Mesenchymal stem cell (in vitro differentiated cells and primary cell): ENCODE measurements around the gene SCAF4.
"Not testable (repeated sequence)": the region's sequence is repeated elsewhere in the genome, so short reads cannot be mapped to it uniquely, and the experiment has no call there.

Experiments used
- DNase-seq: peaks from one replicate; pipeline ENCODE4 v3.0.0-alpha.2; 2013
- H2AFZ ChIP-seq: one replicate; pipeline ENCODE4 v1.6.1; 2013; ENCODE audit warnings: low read depth, mild to moderate bottlenecking, control low read depth, inconsistent platforms, low read length, moderate library complexity
- H2AK5ac ChIP-seq: 2 replicates; pipeline ENCODE4 v1.6.1; 2013; ENCODE audit warnings: low read length, moderate library complexity, mild to moderate bottlenecking, inconsistent platforms; ENCODE audit not compliant: severe bottlenecking
- H2BK120ac ChIP-seq: one replicate; pipeline ENCODE4 v1.6.1; 2013; ENCODE audit warnings: low read depth, mild to moderate bottlenecking, inconsistent platforms, low read length, moderate library complexity
- H2BK12ac ChIP-seq, 2 experiments: one replicate each; pipeline ENCODE4 v1.6.1; 2013; ENCODE audit warnings: inconsistent platforms in 2 of 2, low read length in 2 of 2, mild to moderate bottlenecking in 2 of 2, moderate library complexity in 2 of 2, control low read depth in 1 of 2
- H2BK15ac ChIP-seq: one replicate; pipeline ENCODE4 v1.6.1; 2013; ENCODE audit warnings: mild to moderate bottlenecking, low read depth, inconsistent platforms; ENCODE audit not compliant: poor library complexity, severe bottlenecking
- H2BK5ac ChIP-seq: 2 replicates; pipeline ENCODE4 v1.6.1; 2013; ENCODE audit warnings: low read depth, mild to moderate bottlenecking, low read length, control low read depth, inconsistent platforms; ENCODE audit not compliant: poor library complexity, severe bottlenecking
- H3K14ac ChIP-seq, 2 experiments: one replicate each; pipeline ENCODE4 v1.6.1; 2013; ENCODE audit warnings: inconsistent platforms in 2 of 2, low read length in 2 of 2, control low read depth in 1 of 2, mild to moderate bottlenecking in 1 of 2, moderate library complexity in 1 of 2
- H3K18ac ChIP-seq, 2 experiments: one replicate each; pipeline ENCODE4 v1.6.1; 2013; ENCODE audit warnings: inconsistent platforms in 2 of 2, low read length in 2 of 2, control low read depth in 1 of 2, low read depth in 1 of 2, mild to moderate bottlenecking in 1 of 2
- H3K23ac ChIP-seq, 2 experiments: one replicate each; pipeline ENCODE4 v1.6.1; 2013; ENCODE audit warnings: inconsistent platforms in 2 of 2, low read length in 2 of 2, mild to moderate bottlenecking in 2 of 2, moderate library complexity in 2 of 2, control low read depth in 1 of 2
- H3K27ac ChIP-seq: 2 replicates; pipeline ENCODE4 v1.5.1; 2013; ENCODE audit warnings: mild to moderate bottlenecking, moderate library complexity, low read length, control low read depth, inconsistent platforms; ENCODE audit not compliant: poor library complexity, severe bottlenecking
- H3K27me3 ChIP-seq, 2 experiments: 2 replicates each; pipeline versions ENCODE4 v1.6.1 to v1.7.0; 2013; ENCODE audit warnings: low read length in 2 of 2, mild to moderate bottlenecking in 2 of 2, moderate library complexity in 2 of 2, control low read depth in 1 of 2, inconsistent platforms in 1 of 2; ENCODE audit not compliant: control insufficient read depth in 1 of 2, insufficient read depth in 1 of 2
- H3K36me3 ChIP-seq, 2 experiments: 2 replicates each; pipeline versions ENCODE4 v1.6.1 to v1.7.0; 2013; ENCODE audit warnings: low read length in 2 of 2, control low read depth in 1 of 2, inconsistent platforms in 1 of 2, low read depth in 1 of 2, mild to moderate bottlenecking in 1 of 2; ENCODE audit not compliant: insufficient read depth in 2 of 2, control insufficient read depth in 1 of 2
- H3K4ac ChIP-seq, 2 experiments: one replicate each; pipeline ENCODE4 v1.6.1; 2013; ENCODE audit warnings: inconsistent platforms in 2 of 2, low read length in 2 of 2, mild to moderate bottlenecking in 2 of 2, moderate library complexity in 2 of 2, control low read depth in 1 of 2, low read depth in 1 of 2
- H3K4me1 ChIP-seq: 2 replicates; pipeline ENCODE4 v1.6.1; 2013; ENCODE audit warnings: low read depth, low read length, control low read depth; ENCODE audit not compliant: control insufficient read depth, insufficient read depth
- H3K4me2 ChIP-seq: 2 replicates; pipeline ENCODE4 v1.6.1; 2013; ENCODE audit warnings: low read length, mild to moderate bottlenecking, inconsistent platforms; ENCODE audit not compliant: poor library complexity, severe bottlenecking
- H3K4me3 ChIP-seq, 2 experiments: 2 replicates each; pipeline versions ENCODE4 v1.5.1 to v1.7.0; 2013; ENCODE audit warnings: low read length in 2 of 2, mild to moderate bottlenecking in 2 of 2, control low read depth in 1 of 2, low read depth in 1 of 2; ENCODE audit not compliant: insufficient read depth in 1 of 2
- H3K79me1 ChIP-seq: replicated peaks from 2 replicates; pipeline ENCODE4 v1.6.1; 2013; ENCODE audit warnings: mild to moderate bottlenecking, control low read depth, low read length, inconsistent platforms; ENCODE audit not compliant: poor library complexity, severe bottlenecking
- H3K9ac ChIP-seq: 2 replicates; pipeline ENCODE4 v1.7.0; 2013; ENCODE audit warnings: mild to moderate bottlenecking, low read length, moderate library complexity
- H3K9me3 ChIP-seq: 2 replicates; pipeline ENCODE4 v1.7.0; 2013; ENCODE audit warnings: mild to moderate bottlenecking, low read length; ENCODE audit not compliant: control insufficient read depth
- H4K8ac ChIP-seq: one replicate; pipeline ENCODE4 v1.6.1; 2013; ENCODE audit warnings: inconsistent platforms, mild to moderate bottlenecking, low read length, moderate library complexity
- H4K91ac ChIP-seq: one replicate; pipeline ENCODE4 v1.6.1; 2013; ENCODE audit warnings: mild to moderate bottlenecking, low read length, inconsistent platforms
- WGBS: methylation state at CpG from one replicate; pipeline ENCODE4 v1.1.7; 2013; ENCODE audit warnings: mixed read lengths; 5-methylcytosine and 5-hydroxymethylcytosine counted together

Gene SCAF4

GRCh38 chr21:31654340-31654739, 77.6 kb downstream of the SCAF4 start:
- WGBS, result 98% methylated on average over 20 of the region's 20 CpGs
- no peaks in the 10 kb centered on the region for H3K79me1 ChIP-seq

GRCh38 chr21:31651491-31651890, 80.4 kb downstream of the SCAF4 start:
- H2AFZ ChIP-seq, H3K4me3 ChIP-seq, H2AK5ac ChIP-seq, H3K27me3 ChIP-seq, H3K23ac ChIP-seq, H3K9ac ChIP-seq, H4K8ac ChIP-seq, H3K18ac ChIP-seq, H3K79me1 ChIP-seq, H2BK12ac ChIP-seq, H3K4me1 ChIP-seq, H2BK120ac ChIP-seq, H3K4ac ChIP-seq, H3K4me2 ChIP-seq, H3K14ac ChIP-seq, DNase-seq, H4K91ac ChIP-seq, H2BK15ac ChIP-seq, H3K9me3 ChIP-seq, H3K27ac ChIP-seq, H2BK5ac ChIP-seq, H3K36me3 ChIP-seq: not testable (repeated sequence)
- 95% methylated on average over 4 of the region's 4 CpGs for WGBS

More at GRCh38 chr21:31654340-31654739, 77.6 kb downstream of the SCAF4 start:
- Histone ChIP-seq H2BK5ac (no peak overlapping the region), H3K9me3 (no peaks in the 10 kb centered on the region), H2AFZ (no peak overlapping the region), H3K4me3 (no peak overlapping the region), H2BK15ac (no peak overlapping the region), H3K27me3 (no peaks in the 10 kb centered on the region), H2BK12ac (no peak overlapping the region), H3K36me3 (no peaks in the 10 kb centered on the region), H2AK5ac (no peak overlapping the region), H4K8ac (no peak overlapping the region), H3K14ac (no peak overlapping the region), H3K4me1 (no peaks in the 10 kb centered on the region), H4K91ac (no peak overlapping the region), H3K18ac (no peak overlapping the region), H2BK120ac (no peak overlapping the region), H3K4ac (no peak overlapping the region), H3K4me2 (no peak overlapping the region), H3K9ac (no peak overlapping the region), H3K27ac (no peak overlapping the region), H3K23ac (peak overlapping the region in 1 of 2 experiments; percentile 18)
- no peak for DNase-seq

GRCh38 chr21:31650930-31651329, 81.0 kb downstream of the SCAF4 start:
- Histone ChIP-seq H3K36me3 (no peaks in the 10 kb centered on the region), H2BK5ac (no peak overlapping the region), H3K4me3 (no peak overlapping the region), H3K18ac (no peak overlapping the region), H3K4me1 (no peaks in the 10 kb centered on the region), H3K4ac (no peak overlapping the region), H2BK15ac (no peak overlapping the region), H2AFZ (no peak overlapping the region), H2BK12ac (no peak overlapping the region), H3K14ac (no peak overlapping the region), H3K27ac (no peak overlapping the region), H2AK5ac (no peak overlapping the region), H3K79me1 (no peaks in the 10 kb centered on the region), H4K8ac (no peak overlapping the region), H3K9ac (no peak overlapping the region), H3K9me3 (no peaks in the 10 kb centered on the region), H2BK120ac (no peak overlapping the region), H3K23ac (no peak overlapping the region), H4K91ac (no peak overlapping the region), H3K27me3 (no peaks in the 10 kb centered on the region), H3K4me2 (no peak overlapping the region)
- DNase-seq, result no peak
- WGBS, result 90% methylated on average over 2 of the region's 3 CpGs

GRCh38 chr21:31647650-31648049, 84.3 kb downstream of the SCAF4 start:
- no peak overlapping the region for H3K27ac ChIP-seq
- no peaks in the 10 kb centered on the region for H3K27me3 ChIP-seq
- 96% methylated on average over 3 of the region's 3 CpGs for WGBS
- no peaks in the 10 kb centered on the region for H3K4me1 ChIP-seq
- no peak overlapping the region for H4K8ac ChIP-seq
- DNase-seq, result no peak
- no peak overlapping the region for H2BK15ac ChIP-seq
- H3K4me2 ChIP-seq, result no peak overlapping the region
- no peak overlapping the region for H3K9ac ChIP-seq
- H2AK5ac ChIP-seq, result no peak overlapping the region
- H2AFZ ChIP-seq, result no peak overlapping the region
- H2BK5ac ChIP-seq, result no peak overlapping the region
- no peak overlapping the region for H3K14ac ChIP-seq
- H3K23ac ChIP-seq, result no peak overlapping the region
- no peak overlapping the region for H3K18ac ChIP-seq
- H2BK12ac ChIP-seq, result no peak overlapping the region
- H3K36me3 ChIP-seq, result no peaks in the 10 kb centered on the region
- no peak overlapping the region for H3K4ac ChIP-seq
- H4K91ac ChIP-seq, result no peak overlapping the region
- no peaks in the 10 kb centered on the region for H3K9me3 ChIP-seq
- no peak overlapping the region for H3K4me3 ChIP-seq
- H2BK120ac ChIP-seq, result no peak overlapping the region
- H3K79me1 ChIP-seq, result no peaks in the 10 kb centered on the region
